UCSD-AML1 (cell line): ENCODE measurements around the gene DDX53.

Experiments
- DNase-seq: peaks from one replicate; lab custom pipeline; 2025; ENCODE audit not compliant: unreplicated experiment; lab: John Stamatoyannopoulos, UW

Gene DDX53

DNA sequence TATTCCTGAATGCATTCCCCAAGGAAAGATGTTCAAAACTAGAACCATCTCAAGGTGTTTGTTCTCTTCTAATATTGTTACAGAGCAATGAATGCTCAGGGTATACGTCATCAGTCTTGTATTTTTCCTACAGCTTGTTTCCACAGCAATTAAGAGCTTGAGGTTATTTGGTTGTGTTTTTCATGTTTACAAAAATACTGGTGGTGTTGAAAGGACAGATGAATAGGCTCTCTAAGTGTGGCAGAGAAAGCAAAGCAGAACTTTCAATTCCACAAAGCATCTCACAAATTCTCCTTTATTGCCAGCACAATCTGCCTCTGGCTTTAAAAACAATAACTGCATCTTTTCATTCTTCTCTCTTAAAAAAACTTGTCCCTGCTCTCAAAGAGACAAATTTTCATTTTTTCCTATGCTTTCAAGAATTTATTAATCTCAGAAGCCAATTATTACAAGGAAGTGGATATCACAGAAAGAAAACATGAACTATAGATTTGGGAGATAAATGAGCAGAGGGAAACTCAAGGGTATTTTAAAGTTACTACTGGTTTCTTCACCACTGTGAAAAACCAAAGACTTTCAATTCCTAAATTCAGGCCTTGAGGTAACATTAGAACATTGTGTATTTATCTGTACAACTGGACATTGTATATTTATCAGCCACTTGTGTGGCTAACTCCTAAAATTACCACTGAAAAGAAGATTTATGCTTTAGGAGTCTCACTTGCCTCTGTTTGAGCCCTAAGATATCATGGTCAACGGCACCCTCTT, 49.2 kb downstream of the DDX53 start:
- DNase-seq, result no peak

DNA sequence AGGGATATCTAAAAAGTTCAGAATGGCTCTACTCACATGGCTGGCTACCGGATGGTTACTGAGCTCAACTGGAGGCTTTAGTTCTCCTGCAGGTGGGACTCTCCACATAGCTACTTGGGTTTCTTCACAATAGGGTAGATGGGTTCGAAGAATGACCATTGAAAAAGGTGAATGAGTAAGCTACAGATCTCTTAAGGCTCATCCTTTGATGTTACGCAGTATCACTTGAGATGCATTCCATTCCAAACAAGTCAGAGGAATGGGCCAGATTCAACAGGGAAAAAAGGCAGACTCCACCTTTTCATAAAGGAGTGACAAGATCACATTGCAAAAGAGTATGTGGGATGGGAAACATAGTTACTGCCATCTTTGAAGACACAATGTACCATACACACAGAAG, 52.6 kb downstream of the DDX53 start:
- no peak for DNase-seq
